ENCODE data around the gene PEAR1. TPM values are rescaled to one million over a fixed set of nuclear protein-coding genes. Genes with fewer than 3 reads are reported as not detected.
"Not testable (repeated sequence)": the region's sequence is repeated elsewhere in the genome, so short reads cannot be mapped to it uniquely, and the experiment has no call there.

PEAR1 gene
- total RNA-seq, 2 donors from 2014 or later = 0.09 to 0.53 TPM

DNA sequence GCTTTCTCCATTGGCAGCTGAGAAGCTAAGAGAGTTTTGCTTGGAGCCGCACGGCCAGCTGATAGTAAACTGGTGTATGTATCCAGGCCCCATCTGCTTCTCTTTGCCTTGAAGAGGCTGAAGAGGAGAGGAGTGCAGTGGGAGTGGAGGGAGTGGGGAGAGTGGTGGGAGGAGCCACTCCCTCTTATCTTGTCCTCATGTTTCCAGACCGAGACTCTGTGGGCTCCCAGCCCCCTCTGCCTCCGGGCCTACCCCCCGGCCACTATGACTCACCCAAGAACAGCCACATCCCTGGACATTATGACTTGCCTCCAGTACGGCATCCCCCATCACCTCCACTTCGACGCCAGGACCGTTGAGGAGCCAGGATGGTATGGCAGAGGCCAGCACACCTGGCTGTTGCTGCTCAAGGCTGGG, 20.9 kb downstream of the PEAR1 start:
- no peak overlapping the region for H3K27ac Mint-ChIP-seq
- ATAC-seq = peak in 1 of 2 donors; percentile 28

DNA sequence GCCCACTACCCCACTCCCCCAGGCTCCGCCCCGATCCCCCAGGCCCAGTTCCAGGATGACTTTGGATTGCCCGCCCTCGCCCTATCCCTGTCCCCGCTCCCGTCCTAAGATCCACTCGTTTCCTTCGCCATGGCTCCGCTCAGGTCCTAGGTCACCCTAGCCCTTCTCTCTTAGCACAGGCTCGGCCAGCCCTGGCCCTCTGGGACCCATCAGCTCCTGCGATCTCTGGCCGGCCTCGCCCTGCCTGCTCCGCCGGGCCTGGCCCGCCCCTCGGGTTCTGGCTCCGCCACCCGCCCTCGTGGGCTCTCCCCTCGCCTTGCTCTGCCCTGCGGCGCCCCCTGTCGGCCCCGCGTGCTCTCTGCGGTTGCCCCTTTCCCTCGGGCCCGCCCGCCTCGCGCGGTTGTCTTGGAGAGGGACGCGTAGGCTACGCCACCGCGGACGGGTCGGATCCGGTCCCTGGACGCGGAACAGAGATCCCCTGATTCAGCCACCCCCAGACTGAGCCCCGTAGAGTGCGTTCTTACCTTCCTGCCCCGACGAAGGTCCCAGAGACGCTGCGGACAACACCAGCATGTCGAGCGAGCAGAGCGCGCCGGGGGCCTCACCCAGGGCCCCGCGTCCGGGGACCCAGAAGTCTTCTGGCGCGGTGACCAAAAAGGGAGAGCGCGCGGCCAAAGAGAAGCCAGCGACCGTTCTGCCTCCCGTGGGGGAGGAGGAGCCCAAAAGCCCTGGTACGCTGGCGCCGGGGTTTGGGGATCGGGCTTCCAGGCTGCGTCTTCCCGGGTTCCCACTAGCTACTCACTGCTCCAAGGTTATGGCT, 26.9 kb downstream of the PEAR1 start, which contains the start of gene LRRC71:
LRRC71 (plus strand) TSS at position 400 of the 820 bp plus-strand sequence; CDS start at position 572, 172 bp downstream.
- no peak within 1 kb of the TSS for H3K27ac Mint-ChIP-seq

More for the DNA sequence above, 20.9 kb downstream of the PEAR1 start:
- Mint-ChIP-seq H3K36me3 (no peaks in the 10 kb centered on the region), H3K9me3 (no peaks in the 10 kb centered on the region)
- no peak for DNase-seq (ENCODE audit: low spot score in 2 of 2)

DNA sequence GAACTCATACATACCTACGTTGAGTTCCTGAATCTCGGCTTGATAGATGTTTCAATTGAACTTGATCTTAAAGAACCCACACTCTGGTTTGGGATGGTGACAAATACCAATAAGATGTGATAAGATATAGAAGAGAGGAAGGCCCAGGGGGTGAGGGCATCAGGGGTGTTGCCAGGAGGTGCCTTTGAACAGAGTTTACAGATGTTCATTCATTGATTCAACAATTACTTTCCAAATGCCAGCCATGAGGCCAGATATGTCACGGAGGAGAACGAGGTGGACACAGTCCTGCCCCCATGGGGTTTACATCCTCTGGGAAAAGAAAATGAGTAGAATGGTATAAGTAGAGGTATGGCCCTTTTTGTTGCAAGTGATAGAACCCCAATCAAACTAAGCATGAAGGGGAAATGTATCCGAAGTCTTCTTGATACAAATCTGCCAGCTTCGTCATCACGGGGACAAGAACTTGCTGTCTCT, 27.6 kb downstream of the PEAR1 start:
- Mint-ChIP-seq H3K9me3 (no peaks in the 10 kb centered on the region), H3K36me3 (peaks cover 0 to 6% of the 10 kb centered on the region in 2 donors), H3K27ac (no peak overlapping the region)
- ATAC-seq = no peak
- DNase-seq (ENCODE audit: low spot score in 2 of 2) = no peak

More for the DNA sequence above, 26.9 kb downstream of the PEAR1 start, which contains the start of gene LRRC71:
- DNase-seq (ENCODE audit: low spot score in 2 of 2) = peak in 1 of 2 donors; percentile 89
- Mint-ChIP-seq H3K36me3 (peaks cover 0 to 6% of the 10 kb centered on the region in 2 donors), H3K9me3 (no peaks in the 10 kb centered on the region)
- peak; percentile 67 to 91 for ATAC-seq

DNA sequence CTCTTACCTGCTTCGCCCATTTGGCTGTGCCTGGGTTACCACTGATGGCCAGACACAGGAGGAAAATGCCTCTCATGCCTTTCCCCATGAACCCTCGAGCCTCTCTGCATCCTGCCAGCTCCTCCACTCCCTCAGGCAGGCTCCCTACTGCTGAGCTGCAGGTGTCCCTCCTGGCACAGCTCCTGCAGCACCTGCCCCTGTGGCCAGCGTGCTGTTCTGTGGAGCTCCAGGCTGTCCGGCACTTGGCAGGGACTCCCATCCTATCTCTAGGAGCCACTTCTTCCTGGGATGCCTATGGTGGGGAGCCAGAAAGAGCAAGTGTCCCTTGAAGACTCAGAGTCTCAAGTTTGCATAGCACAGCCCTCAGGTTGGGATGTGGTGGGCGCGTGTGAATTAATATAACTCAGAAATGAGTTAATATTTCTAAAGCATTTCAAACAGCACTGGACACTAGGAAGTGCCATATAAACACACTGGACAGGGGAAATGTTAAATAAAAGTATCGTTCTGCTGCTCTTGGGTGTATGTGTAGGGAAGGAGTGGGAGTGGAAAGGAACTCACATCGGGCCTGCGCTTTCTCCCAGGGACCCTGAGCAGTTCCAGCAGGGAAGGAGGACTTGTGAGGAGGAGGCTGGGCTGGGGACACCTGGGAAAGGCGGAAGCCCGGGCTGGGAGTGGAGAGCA, 29.6 kb downstream of the PEAR1 start:
- peak overlapping the region in 1 of 2 donors; percentile 3 for H3K27ac Mint-ChIP-seq
- no peak for ATAC-seq

DNA sequence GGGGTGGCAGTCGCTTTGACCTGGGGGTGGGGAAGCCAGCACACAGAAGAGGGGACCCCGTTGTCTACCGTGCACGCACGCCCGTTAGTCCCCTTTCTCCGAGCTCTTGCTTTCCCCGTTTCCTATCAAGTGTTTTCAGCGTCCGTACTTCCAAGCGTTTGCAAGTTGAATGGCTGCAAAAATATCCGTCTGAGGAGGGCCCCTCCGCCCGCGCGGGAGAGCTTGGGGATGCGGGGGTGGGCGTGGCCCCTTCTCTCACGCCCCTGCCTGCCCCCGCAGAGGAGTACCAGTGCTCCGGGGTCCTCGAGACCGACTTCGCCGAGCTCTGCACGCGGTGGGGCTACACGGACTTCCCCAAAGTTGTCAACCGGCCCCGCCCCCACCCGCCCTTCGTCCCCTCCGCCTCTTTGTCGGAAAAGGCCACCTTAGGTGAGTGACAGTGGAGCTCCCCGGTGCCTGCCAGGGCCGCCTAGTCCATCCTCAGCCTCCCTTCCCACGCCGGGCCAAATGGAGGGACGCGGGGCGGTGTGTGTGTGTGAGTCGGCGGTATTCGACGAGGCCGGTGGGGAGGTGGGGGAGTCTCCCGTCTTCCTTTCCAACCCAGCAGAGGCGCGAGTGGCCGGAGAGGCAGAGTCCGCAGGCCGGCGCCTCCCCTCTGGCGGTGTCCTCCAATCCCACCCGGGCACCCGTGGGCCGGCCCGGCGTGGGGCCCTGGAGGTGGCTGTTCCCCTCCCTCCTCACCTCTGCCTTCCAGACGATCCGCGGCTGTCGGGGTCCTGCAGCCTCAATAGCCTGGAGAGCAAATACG, 30.4 kb downstream of the PEAR1 start:
- ATAC-seq (no peak), DNase-seq (ENCODE audit: low spot score in 2 of 2) (no peak)
- Mint-ChIP-seq H3K9me3 (no peaks in the 10 kb centered on the region), H3K27ac (no peak overlapping the region), H3K36me3 (peaks cover 0 to 6% of the 10 kb centered on the region in 2 donors)

More for the DNA sequence above, 29.6 kb downstream of the PEAR1 start:
- Mint-ChIP-seq H3K36me3 (peaks cover 0 to 6% of the 10 kb centered on the region in 2 donors), H3K9me3 (no peaks in the 10 kb centered on the region)
- no peak for DNase-seq (ENCODE audit: low spot score in 2 of 2)

DNA sequence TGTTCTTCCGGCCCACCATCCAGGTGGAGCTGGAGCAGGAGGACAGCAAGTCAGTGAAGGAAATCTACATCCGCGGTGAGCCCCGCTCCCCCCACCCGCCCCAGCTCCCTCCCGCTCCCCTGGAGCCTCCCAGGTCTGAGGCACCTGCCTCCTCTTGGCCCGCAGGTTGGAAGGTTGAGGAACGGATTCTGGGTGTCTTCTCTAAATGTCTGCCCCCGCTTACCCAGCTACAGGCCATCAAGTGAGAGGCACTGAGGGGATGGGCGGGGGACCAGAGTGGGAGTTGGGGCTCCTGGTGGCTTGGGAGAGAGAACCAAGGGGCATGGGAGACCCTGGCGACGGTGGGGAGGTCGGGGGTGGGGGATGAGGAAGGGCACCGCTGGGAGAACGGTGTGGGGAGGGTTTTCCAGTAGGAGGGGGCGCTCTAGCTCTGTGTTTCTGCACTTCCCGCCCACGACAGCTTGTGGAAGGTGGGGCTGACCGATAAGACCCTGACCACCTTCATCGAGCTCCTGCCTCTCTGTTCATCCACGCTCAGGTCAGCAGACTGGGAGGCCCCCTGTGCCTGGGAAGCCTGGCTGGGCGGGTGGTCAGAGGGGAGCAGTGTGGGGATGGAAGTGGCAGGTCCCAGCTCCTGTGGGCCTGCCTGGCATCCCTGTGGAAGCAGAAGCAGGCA, 31.1 kb downstream of the PEAR1 start:
- no peak for ATAC-seq
- no peak overlapping the region for H3K27ac Mint-ChIP-seq
- DNase-seq (ENCODE audit: low spot score in 2 of 2) = no peak
- H3K9me3 Mint-ChIP-seq = no peaks in the 10 kb centered on the region
- H3K36me3 Mint-ChIP-seq = peaks cover 0 to 6% of the 10 kb centered on the region in 2 donors

DNA sequence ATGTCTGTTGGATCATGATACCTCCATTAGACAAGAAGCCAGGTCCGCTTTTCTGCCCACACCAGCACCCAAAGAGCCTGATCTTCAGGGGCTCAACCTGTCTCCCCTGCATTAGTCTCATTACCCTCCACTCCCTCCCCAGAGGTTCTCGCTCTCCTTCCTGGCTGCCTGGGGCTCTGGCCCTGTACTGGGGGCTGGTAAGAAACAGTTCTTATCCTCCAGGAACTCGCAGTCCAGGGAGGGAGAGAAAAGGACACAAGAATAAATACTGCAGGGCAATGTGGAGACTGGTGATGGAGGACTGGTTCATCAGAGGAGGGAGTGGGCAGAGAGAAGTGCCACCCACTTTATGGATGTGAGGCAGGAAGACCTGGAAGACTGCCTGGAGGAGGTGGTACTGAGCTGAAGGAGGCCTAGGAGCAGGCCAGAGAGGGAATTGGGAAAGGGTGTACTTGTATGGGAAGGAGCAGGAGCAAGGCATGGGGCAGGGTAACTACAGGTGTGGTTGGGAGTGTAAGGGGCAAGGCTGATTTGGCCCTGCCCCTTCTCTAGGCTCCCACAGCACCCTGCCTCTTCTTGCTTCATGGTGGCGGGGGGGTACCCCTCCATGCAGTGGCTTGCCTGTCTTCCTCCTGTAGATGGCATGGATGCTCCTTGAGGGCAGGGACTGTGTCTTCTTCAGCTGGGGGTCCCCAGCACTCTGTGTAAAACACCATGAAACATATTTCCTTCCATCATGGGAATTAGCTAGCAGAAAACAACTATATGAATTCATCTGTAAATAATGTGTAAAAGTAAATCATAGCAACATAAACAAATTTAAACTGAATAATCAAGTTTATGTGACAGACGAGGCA, 31.9 kb downstream of the PEAR1 start:
- Mint-ChIP-seq H3K9me3 (no peaks in the 10 kb centered on the region), H3K36me3 (peaks cover 0 to 6% of the 10 kb centered on the region in 2 donors), H3K27ac (no peak overlapping the region)
- ATAC-seq (no peak), DNase-seq (ENCODE audit: low spot score in 2 of 2) (no peak)

DNA sequence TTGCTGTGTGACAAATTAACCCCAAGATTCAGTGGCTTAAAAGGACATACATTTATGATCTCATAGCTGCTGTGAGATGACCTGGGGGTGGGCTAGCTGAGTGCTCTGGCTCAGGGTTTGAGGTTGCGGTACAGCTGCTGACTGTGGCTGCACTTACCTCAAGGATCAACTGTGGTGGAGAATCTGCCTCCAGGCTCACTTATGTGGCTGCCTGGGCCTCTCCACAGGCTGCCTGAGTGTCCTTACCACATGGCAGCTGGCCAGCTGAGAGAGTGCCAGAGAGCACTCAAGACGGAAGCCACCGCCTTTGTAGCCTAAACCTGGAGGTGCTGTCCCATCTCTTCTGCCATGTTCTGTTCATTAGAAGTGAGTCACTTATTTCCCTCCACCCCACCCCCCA, 32.7 kb downstream of the PEAR1 start:
- peak; percentile 31 to 80 for DNase-seq (ENCODE audit: low spot score in 2 of 2)
- no peak overlapping the region for H3K27ac Mint-ChIP-seq
- no peaks in the 10 kb centered on the region for H3K9me3 Mint-ChIP-seq
- ATAC-seq = peak; percentile 56 to 90
- peaks cover 0 to 6% of the 10 kb centered on the region in 2 donors for H3K36me3 Mint-ChIP-seq

DNA sequence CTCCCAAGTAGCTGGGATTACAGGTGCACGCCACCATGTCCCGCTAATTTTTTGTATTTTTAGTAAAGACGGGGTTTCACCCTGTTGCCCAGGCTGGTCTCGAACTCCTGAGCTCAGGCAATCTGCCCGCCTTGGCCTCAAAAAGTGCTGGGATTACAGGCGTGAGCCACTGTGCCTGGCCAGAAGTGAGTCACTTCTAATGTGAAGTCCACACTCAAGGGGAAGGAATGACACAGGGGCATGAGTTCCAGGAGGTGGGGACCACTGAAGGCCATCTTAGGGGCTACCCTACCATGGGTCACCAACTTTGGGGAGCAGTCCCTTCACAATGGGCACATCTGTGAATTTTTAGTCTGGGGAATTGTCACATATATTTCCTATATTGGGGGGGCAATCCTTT, 33.2 kb downstream of the PEAR1 start:
- ATAC-seq = peak in 1 of 2 donors; percentile 10
- not testable (repeated sequence) for H3K36me3 Mint-ChIP-seq; H3K27ac Mint-ChIP-seq; H3K9me3 Mint-ChIP-seq; DNase-seq (ENCODE audit: low spot score in 2 of 2)

DNA sequence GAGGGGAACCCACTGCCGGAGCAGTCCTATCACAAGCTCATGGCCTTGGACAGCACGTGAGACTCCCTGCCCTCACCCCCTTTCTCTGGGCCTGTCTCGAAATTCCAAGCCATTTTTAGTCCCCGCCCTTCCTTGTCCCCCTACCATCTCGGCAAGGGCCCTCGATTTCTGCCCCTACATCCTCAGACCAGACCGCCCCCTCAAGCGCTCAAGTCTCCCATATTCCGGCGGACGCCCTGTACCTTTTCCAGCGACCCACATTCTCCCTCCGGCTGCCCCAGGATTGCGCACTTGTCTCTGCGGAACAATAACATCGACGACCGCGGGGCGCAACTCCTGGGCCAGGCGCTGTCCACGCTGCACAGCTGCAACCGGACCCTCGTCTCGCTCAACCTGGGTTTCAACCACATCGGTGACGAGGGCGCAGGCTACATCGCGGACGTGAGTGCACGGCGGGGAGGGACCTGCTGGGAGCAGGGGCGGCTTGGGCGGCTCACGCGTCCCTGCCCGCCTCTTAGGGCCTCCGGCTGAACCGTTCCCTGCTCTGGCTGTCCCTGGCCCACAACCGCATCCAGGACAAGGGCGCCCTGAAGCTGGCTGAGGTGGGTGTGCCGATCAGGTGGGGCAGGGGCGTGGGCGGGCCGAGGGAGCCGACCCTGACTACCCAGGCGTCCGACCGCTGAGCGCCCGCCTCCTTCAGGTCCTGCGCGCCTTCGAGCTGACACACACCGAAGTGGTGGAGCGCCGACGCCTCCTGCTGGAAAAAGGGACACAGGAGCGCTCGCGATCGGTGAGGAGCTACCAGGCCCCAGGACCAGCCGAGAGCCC, 33.9 kb downstream of the PEAR1 start:
- Mint-ChIP-seq H3K9me3 (no peaks in the 10 kb centered on the region), H3K27ac (no peak overlapping the region), H3K36me3 (peaks cover 0 to 1% of the 10 kb centered on the region in 2 donors)
- DNase-seq (ENCODE audit: low spot score in 2 of 2) (peak; percentile 65 to 81), ATAC-seq (peak; percentile 47 to 87)

DNA sequence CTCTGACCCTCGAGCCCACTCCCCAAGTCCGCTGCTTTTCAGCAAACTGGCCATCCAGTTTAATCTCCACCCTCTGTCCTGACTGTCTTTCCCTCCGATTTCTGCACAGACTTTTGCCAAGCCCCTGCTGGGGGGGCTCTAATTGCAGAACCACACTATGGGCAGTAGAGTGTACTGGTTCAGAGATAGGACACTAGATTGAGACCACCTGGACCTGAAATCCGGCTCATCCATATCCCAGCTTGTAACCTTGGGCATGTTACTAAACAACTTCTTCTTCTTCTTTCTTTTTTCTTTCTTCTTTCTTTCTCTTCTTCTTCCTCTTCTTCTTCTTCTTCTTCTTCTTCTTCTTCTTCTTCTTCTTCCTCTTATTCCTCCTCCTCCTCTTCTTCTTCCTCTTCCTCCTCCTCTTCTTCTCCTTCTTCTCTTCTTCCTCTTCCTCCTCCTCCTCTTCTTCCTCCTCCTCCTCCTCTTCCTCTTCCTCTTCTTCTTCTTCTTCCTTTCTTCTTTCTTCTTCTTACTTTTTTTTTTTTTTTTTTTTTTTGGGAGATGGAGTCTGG, 34.6 kb downstream of the PEAR1 start:
- H3K36me3 Mint-ChIP-seq = no peaks in the 10 kb centered on the region
- no peak for DNase-seq (ENCODE audit: low spot score in 2 of 2)
- H3K27ac Mint-ChIP-seq = no peak overlapping the region
- peak in 1 of 2 donors; percentile 16 for ATAC-seq
- H3K9me3 Mint-ChIP-seq = no peaks in the 10 kb centered on the region

DNA sequence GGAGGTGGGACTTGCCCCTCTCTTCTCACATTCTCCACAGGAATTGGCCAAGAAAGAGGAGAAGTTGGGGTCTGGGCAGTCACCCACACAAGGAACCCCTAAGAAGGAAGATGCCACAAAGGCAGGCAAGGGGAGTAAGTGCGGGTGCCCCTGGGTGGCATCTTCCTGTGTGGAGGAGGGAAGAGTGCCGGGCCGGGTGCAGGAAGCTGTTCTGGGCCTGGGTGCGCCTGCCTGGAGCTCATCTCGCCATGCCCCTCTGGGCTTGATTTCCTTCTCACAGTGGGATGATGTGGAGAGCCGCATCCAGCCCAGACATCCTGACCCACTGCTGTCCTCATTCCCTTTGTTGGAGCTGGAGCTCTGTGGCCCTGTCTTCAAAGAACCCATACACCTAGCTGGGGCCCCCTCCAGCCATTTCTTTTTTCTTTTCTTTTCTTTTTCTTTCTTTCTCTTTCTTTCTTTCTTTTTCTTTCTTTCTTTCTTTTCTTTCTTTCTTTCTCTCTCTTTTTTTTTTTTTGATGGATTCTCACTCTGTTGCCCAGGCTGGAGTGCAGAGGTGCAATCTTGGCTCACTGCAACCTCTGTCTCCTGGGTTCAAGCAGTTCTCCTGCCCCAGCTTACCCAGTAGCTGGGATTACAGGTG, 36.2 kb downstream of the PEAR1 start:
- no peak overlapping the region for H3K27ac Mint-ChIP-seq
- ATAC-seq (no peak), DNase-seq (ENCODE audit: low spot score in 2 of 2) (no peak)
- H3K9me3 Mint-ChIP-seq = no peaks in the 10 kb centered on the region
- H3K36me3 Mint-ChIP-seq = no peaks in the 10 kb centered on the region

DNA sequence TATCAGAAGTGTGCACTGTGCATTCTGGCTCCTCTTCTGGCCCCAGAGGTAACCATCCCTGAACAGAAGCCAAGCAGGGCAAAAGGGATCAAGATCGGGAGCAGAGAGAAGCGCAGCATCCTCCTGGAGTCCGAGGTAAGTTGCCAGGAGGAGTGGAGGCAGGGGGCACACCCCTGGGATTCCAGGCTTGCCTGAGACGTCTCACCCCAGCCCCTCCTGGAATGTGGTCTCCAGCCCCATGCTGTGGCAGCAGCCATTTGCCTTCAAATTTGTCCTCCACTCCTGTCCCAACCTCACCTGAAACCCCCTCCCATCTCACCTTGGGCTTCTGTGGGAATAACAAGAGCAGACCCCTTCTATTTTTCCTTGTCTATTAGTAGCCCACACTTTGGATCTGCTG, 37.0 kb downstream of the PEAR1 start:
- no peaks in the 10 kb centered on the region for H3K9me3 Mint-ChIP-seq
- ATAC-seq = no peak
- H3K36me3 Mint-ChIP-seq = no peaks in the 10 kb centered on the region
- H3K27ac Mint-ChIP-seq = no peak overlapping the region
- no peak for DNase-seq (ENCODE audit: low spot score in 2 of 2)
